H1 (cell line): ENCODE measurements around the gene SEMA6D. TPM values are rescaled to one million over a fixed set of nuclear protein-coding genes. Genes with fewer than 3 reads are reported as not detected.

ENCODE experiments used
- CEBPB ChIP-seq: IDR thresholded peaks from 2 replicates; pipeline ENCODE4 v1.6.1; 2012; ENCODE audit warnings: low read depth, low read length
- CTCF ChIP-seq, 3 experiments: IDR thresholded peaks; 1 replicate in 2 of 3; 2 replicates in 1 of 3; pipeline versions ENCODE4 v1.5.1 to v1.6.1; 2011; ENCODE audit warnings: low read length in 3 of 3, mild to moderate bottlenecking in 3 of 3, inconsistent platforms in 2 of 3, low read depth in 1 of 3, moderate library complexity in 1 of 3; ENCODE audit not compliant: insufficient read depth in 1 of 3; ENCODE audit errors: control extremely low read depth in 1 of 3
- FOSL1 ChIP-seq: IDR thresholded peaks from 2 replicates; pipeline ENCODE4 v1.6.1; 2011; ENCODE audit warnings: mild to moderate bottlenecking, low read depth, low read length, moderate library complexity; ENCODE audit not compliant: insufficient read depth
- NANOG ChIP-seq: IDR thresholded peaks from 2 replicates; pipeline ENCODE4 v1.6.1; 2011; ENCODE audit warnings: low read length, low read depth, mild to moderate bottlenecking, inconsistent platforms; ENCODE audit not compliant: insufficient read depth, poor library complexity, severe bottlenecking
- SIRT6 ChIP-seq: IDR thresholded peaks from one replicate; pipeline ENCODE4 v1.7.1; 2012; ENCODE audit warnings: low read length, inconsistent platforms
- TAF1 ChIP-seq: IDR thresholded peaks from 2 replicates; pipeline ENCODE4 v1.6.1; 2011; ENCODE audit warnings: mild to moderate bottlenecking, low read depth, low read length
- TCF12 ChIP-seq: IDR thresholded peaks from 2 replicates; pipeline ENCODE4 v1.6.1; 2011; ENCODE audit warnings: low read depth, mild to moderate bottlenecking, low read length
- polyA plus RNA-seq, 7 experiments: library from polyadenylated mRNA; depleted of rRNA in 3 of 7; stranded (reverse) in 5 of 7; unstranded in 2 of 7; fragments of >200 nt in 5 of 7; fragments of 200-250 nt in 2 of 7; gene quantifications; 1 replicate in 5 of 7; 2 replicates in 1 of 7; 4 replicates in 1 of 7; pipeline versions ENCODE4 v1.2.1 to v1.2.3, GENCODE V29; 2011 to 2013; ENCODE audit warnings: missing spikeins in 2 of 7, mixed read lengths in 2 of 7
- total RNA-seq: library from RNA; stranded (reverse); fragmentation: NEBNext Ultra II Directional; extraction: Animal tissue kit (Norgen Biotek cat#: 25700); gene quantifications from 2 replicates; pipeline ENCODE4 v1.2.1, GENCODE V29; 2021

SEMA6D gene
- total and polyA plus RNA-seq, 2 of the 8 experiments (the other 6 are each of a cell fraction or from before 2014, with no cell fraction given): 2.2 to 3.8 TPM

GRCh38 chr15:47744496-47744895 is 27.2 kb downstream of the SEMA6D start (continued):
- TF ChIP-seq CTCF (IDR thresholded peaks at IDR 0.05; ENCODE audit: control extremely low read depth in 1 of 3, insufficient read depth in 1 of 3, low read depth in 1 of 3, low read length in 3 of 3): no peak
- no peak for TF ChIP-seq SIRT6
- TF ChIP-seq NANOG: no peak
- no peak for TF ChIP-seq TCF12
- no peak for TF ChIP-seq TAF1
- TF ChIP-seq CEBPB: no peak
- no peak for TF ChIP-seq FOSL1
